Erythroblast (primary cell): ENCODE data around the gene IRF2.

Experiments
- GATA1 ChIP-seq: IDR thresholded peaks from 2 replicates; pipeline ENCODE4 v1.6.1; 2011; ENCODE audit warnings: low read depth, mild to moderate bottlenecking, control low read depth, low read length, moderate library complexity
- POLR2A ChIP-seq: IDR thresholded peaks from 2 replicates; pipeline ENCODE4 v1.6.1; 2011; ENCODE audit warnings: mild to moderate bottlenecking, low read length

GRCh38 chr4:184395451-184395917 is 78.9 kb downstream of the IRF2 start:
- TF ChIP-seq POLR2A (no peak), GATA1 (no peak)
